GM23338 (cell line): ENCODE data around the gene SLC35A5. TPM values are rescaled to one million over a fixed set of nuclear protein-coding genes. Genes with fewer than 3 reads are reported as not detected.
A peak's percentile ranks its signal among the peaks of the same experiment; 100 is the strongest.

Experiments used
- ATAC-seq: fragments of 200-7000 bp; cut with Tn5 transposase; 3 replicates; pipeline ENCODE4 v1.9.1; 2020
- DNase-seq: peaks from one replicate; pipeline ENCODE4 v3.0.0-alpha.2; 2015; ENCODE audit warnings: low spot score
- H2AFZ ChIP-seq: fragments of 200-600 bp; sonication (generic); 2 replicates; pipeline ENCODE4 v1.8.0; 2016; ENCODE audit warnings: antibody characterized with exemption, mild to moderate bottlenecking, moderate library complexity
- H3F3A ChIP-seq: fragments of 200-600 bp; sonication (generic); replicated peaks from 2 replicates; pipeline ENCODE4 v1.8.0; 2017; ENCODE audit warnings: antibody characterized with exemption, mixed run types, low read depth
- H3K27ac ChIP-seq: fragments of 200-600 bp; sonication (generic); 2 replicates; pipeline ENCODE4 v1.6.1; 2016; ENCODE audit warnings: low read depth
- H3K27me3 ChIP-seq: fragments of 200-600 bp; sonication (generic); 2 replicates; pipeline ENCODE4 v1.8.0; 2016; ENCODE audit warnings: mild to moderate bottlenecking, mixed run types, moderate library complexity; ENCODE audit not compliant: insufficient read depth
- H3K36me3 ChIP-seq: fragments of 200-600 bp; sonication (generic); 2 replicates; pipeline ENCODE4 v1.8.0; 2016; ENCODE audit warnings: mild to moderate bottlenecking; ENCODE audit not compliant: insufficient read depth
- H3K4me1 ChIP-seq: fragments of 200-600 bp; sonication (generic); 2 replicates; pipeline ENCODE4 v1.8.0; 2016; ENCODE audit warnings: mild to moderate bottlenecking, moderate library complexity; ENCODE audit not compliant: insufficient read depth
- H3K4me2 ChIP-seq: fragments of 200-600 bp; sonication (generic); 2 replicates; pipeline ENCODE4 v1.7.1; 2017; ENCODE audit warnings: mixed run types
- H3K4me3 ChIP-seq: fragments of 200-600 bp; sonication (generic); 2 replicates; pipeline ENCODE4 v1.6.1; 2016; ENCODE audit warnings: mixed run types
- H3K79me2 ChIP-seq: fragments of 200-600 bp; sonication (generic); replicated peaks from 2 replicates; pipeline ENCODE4 v1.8.0; 2017; ENCODE audit warnings: mild to moderate bottlenecking; ENCODE audit not compliant: insufficient read depth
- H3K9me2 ChIP-seq: fragments of 200-600 bp; sonication (generic); 2 replicates; pipeline ENCODE4 v1.8.0; 2017; ENCODE audit not compliant: insufficient read depth
- H4K20me1 ChIP-seq: fragments of 200-600 bp; sonication (generic); replicated peaks from 2 replicates; pipeline ENCODE4 v1.8.0; 2017; ENCODE audit warnings: mild to moderate bottlenecking; ENCODE audit not compliant: insufficient read depth
- H3K27ac Mint-ChIP-seq: 2 replicates; pipeline ENCODE4 v1.8.0; 2020; ENCODE audit warnings: inconsistent platforms, mild to moderate bottlenecking, moderate library complexity, mixed read lengths
- H3K27me3 Mint-ChIP-seq: 3 replicates; pipeline ENCODE4 v1.8.0; 2022; ENCODE audit warnings: low read depth, mild to moderate bottlenecking, moderate library complexity, mixed read lengths, inconsistent platforms; ENCODE audit not compliant: insufficient read depth, poor library complexity
- H3K36me3 Mint-ChIP-seq: 3 replicates; pipeline ENCODE4 v1.8.0; 2021; ENCODE audit warnings: low read depth, mild to moderate bottlenecking, inconsistent platforms, moderate library complexity, mixed read lengths
- H3K4me1 Mint-ChIP-seq: 3 replicates; pipeline ENCODE4 v1.8.0; 2020; ENCODE audit warnings: mild to moderate bottlenecking, inconsistent platforms, mixed read lengths
- H3K4me3 Mint-ChIP-seq: 3 replicates; pipeline ENCODE4 v1.8.0; 2021; ENCODE audit warnings: moderate library complexity, mild to moderate bottlenecking, inconsistent platforms, mixed read lengths
- H3K9me3 Mint-ChIP-seq: 3 replicates; pipeline ENCODE4 v1.8.0; 2020; ENCODE audit warnings: moderate library complexity, mild to moderate bottlenecking, inconsistent platforms, mixed read lengths
- EZH2phosphoT487 ChIP-seq: fragments of 200-600 bp; sonication (generic); IDR thresholded peaks from one replicate; pipeline ENCODE4 v1.8.1; 2018; ENCODE audit warnings: antibody characterized with exemption; ENCODE audit not compliant: unreplicated experiment
- POLR2AphosphoS5 ChIP-seq: IDR thresholded peaks from 2 replicates; pipeline ENCODE4 v1.6.1; 2016; ENCODE audit warnings: antibody characterized with exemption, low read depth
- ZNF114 ChIP-seq: fragments of 250-450 bp; sonication (Bioruptor Pico); IDR thresholded peaks from 2 replicates; pipeline ENCODE4 v1.5.0; 2020; ENCODE audit warnings: mild to moderate bottlenecking, moderate library complexity
- polyA plus RNA-seq: library from polyadenylated mRNA; unstranded; fragments of >200 nt; fragmentation: Nextera tagmentation; extraction: Ambion mirVana; gene quantifications from 2 replicates; pipeline ENCODE4 v1.2.1, GENCODE V29; 2016
- total RNA-seq: library from RNA; depleted of rRNA; stranded (reverse); fragments of >200 nt; shearing (Covaris generic); gene quantifications from 2 replicates; pipeline ENCODE4 v1.2.3, GENCODE V29; 2014
- TF ChIP-seq, protein P1 (sequence below): IDR thresholded peaks from one replicate; pipeline ENCODE4 v1.6.1; 2018; ENCODE audit warnings: antibody characterized with exemption; ENCODE audit not compliant: unreplicated experiment
- TF ChIP-seq, protein P2 (sequence below): IDR thresholded peaks from 2 replicates; pipeline ENCODE4 v1.6.1; 2016; ENCODE audit warnings: antibody characterized with exemption
- TF ChIP-seq, protein P3 (sequence below), 2 experiments: fragments of 200-600 bp in 1 of 2; sonication (generic) in 1 of 2; conservative IDR thresholded peaks; 2 replicates each; pipeline versions ENCODE4 v1.5.1 to v1.6.1; 2016 to 2017; ENCODE audit warnings: antibody characterized with exemption in 2 of 2, low read depth in 2 of 2, mild to moderate bottlenecking in 2 of 2, moderate library complexity in 1 of 2

The SLC35A5 gene
- total and polyA plus RNA-seq, 2 experiments from 2014 or later = 19.9 to 40.4 TPM

DNA sequence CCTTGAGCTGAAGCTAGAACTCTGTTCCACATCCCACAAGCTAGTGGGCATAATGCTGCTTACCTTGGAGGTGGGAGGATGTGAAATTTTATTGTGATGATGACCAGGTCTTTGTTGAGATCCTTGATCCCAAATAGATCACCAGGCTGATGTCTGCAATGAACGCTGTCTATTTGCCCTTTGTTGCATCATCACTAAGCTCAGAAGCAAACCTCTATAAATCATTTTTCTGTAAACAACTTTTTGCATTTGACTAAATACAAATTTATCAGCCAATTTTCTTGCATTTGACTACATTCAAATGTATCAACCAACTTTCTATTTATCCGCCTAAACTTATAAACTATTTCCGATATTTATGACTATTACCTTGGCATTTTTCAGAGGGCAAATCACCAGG lies 69.4 kb downstream of the SLC35A5 start (continued):
- TF ChIP-seq, protein P1, sequence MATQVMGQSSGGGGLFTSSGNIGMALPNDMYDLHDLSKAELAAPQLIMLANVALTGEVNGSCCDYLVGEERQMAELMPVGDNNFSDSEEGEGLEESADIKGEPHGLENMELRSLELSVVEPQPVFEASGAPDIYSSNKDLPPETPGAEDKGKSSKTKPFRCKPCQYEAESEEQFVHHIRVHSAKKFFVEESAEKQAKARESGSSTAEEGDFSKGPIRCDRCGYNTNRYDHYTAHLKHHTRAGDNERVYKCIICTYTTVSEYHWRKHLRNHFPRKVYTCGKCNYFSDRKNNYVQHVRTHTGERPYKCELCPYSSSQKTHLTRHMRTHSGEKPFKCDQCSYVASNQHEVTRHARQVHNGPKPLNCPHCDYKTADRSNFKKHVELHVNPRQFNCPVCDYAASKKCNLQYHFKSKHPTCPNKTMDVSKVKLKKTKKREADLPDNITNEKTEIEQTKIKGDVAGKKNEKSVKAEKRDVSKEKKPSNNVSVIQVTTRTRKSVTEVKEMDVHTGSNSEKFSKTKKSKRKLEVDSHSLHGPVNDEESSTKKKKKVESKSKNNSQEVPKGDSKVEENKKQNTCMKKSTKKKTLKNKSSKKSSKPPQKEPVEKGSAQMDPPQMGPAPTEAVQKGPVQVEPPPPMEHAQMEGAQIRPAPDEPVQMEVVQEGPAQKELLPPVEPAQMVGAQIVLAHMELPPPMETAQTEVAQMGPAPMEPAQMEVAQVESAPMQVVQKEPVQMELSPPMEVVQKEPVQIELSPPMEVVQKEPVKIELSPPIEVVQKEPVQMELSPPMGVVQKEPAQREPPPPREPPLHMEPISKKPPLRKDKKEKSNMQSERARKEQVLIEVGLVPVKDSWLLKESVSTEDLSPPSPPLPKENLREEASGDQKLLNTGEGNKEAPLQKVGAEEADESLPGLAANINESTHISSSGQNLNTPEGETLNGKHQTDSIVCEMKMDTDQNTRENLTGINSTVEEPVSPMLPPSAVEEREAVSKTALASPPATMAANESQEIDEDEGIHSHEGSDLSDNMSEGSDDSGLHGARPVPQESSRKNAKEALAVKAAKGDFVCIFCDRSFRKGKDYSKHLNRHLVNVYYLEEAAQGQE = no peak
- TF ChIP-seq ZNF114 (CRISPR knock-in tag) = no peak

DNA sequence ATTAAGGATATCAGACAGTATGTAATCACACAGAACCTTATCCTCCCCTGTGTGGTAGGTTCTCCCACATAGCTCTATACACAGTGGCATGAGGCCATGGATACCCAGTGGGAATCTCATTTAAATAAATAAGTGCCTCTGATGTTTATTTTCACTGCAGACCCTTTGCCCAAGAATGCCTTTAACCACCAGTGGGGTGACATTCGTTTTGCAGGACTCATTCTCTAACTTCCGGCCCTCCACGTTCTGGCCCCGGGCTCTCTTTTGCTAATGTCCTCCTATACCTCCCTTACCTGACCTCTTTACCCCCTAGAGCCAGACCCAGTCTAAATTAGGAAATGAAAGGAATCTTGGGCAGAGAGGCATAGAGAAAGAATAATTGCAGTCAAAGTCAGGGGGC lies 70.8 kb downstream of the SLC35A5 start:
- peak overlapping the region; percentile 78 for H3K27ac ChIP-seq
- no peaks in the 10 kb centered on the region for H3K79me2 ChIP-seq

More for the DNA sequence above, 70.8 kb downstream of the SLC35A5 start:
- Mint-ChIP-seq H3K9me3 (no peaks in the 10 kb centered on the region), H3K27me3 (no peaks in the 10 kb centered on the region), H3K4me3 (peak overlapping the region; percentile 3; the same call in 1 of the 3 replicates), H3K4me1 (peaks cover 61% of the 10 kb centered on the region), H3K27ac (peak overlapping the region; percentile 62; the same call in 1 of the 2 replicates), H3K36me3 (no peaks in the 10 kb centered on the region)
- Histone ChIP-seq H4K20me1 (no peaks in the 10 kb centered on the region), H3F3A (no peaks in the 10 kb centered on the region), H3K36me3 (no peaks in the 10 kb centered on the region), H3K4me1 (peaks cover 66% of the 10 kb centered on the region), H3K4me3 (no peak overlapping the region), H3K27me3 (no peaks in the 10 kb centered on the region), H2AFZ (no peak overlapping the region), H3K4me2 (peak overlapping the region; percentile 53), H3K9me2 (no peaks in the 10 kb centered on the region)
- TF ChIP-seq ZNF114 (CRISPR knock-in tag) (no peak), POLR2AphosphoS5 (no peak), EZH2phosphoT487 (no peak)
- TF ChIP-seq, protein P2, sequence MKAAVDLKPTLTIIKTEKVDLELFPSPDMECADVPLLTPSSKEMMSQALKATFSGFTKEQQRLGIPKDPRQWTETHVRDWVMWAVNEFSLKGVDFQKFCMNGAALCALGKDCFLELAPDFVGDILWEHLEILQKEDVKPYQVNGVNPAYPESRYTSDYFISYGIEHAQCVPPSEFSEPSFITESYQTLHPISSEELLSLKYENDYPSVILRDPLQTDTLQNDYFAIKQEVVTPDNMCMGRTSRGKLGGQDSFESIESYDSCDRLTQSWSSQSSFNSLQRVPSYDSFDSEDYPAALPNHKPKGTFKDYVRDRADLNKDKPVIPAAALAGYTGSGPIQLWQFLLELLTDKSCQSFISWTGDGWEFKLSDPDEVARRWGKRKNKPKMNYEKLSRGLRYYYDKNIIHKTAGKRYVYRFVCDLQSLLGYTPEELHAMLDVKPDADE = no peak
- TF ChIP-seq, protein P3, sequence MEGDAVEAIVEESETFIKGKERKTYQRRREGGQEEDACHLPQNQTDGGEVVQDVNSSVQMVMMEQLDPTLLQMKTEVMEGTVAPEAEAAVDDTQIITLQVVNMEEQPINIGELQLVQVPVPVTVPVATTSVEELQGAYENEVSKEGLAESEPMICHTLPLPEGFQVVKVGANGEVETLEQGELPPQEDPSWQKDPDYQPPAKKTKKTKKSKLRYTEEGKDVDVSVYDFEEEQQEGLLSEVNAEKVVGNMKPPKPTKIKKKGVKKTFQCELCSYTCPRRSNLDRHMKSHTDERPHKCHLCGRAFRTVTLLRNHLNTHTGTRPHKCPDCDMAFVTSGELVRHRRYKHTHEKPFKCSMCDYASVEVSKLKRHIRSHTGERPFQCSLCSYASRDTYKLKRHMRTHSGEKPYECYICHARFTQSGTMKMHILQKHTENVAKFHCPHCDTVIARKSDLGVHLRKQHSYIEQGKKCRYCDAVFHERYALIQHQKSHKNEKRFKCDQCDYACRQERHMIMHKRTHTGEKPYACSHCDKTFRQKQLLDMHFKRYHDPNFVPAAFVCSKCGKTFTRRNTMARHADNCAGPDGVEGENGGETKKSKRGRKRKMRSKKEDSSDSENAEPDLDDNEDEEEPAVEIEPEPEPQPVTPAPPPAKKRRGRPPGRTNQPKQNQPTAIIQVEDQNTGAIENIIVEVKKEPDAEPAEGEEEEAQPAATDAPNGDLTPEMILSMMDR (conservative IDR thresholded peaks at IDR 0.05; ENCODE audit: low read depth in 2 of 2) = no peak
- ATAC-seq (peak; percentile 51), DNase-seq (no peak)
